PC-3 (cell line): ENCODE results near the gene ZNF2. TPM values are rescaled to one million over a fixed set of nuclear protein-coding genes. Genes with fewer than 3 reads are reported as not detected.
"Not testable (repeated sequence)": the region's sequence is repeated elsewhere in the genome, so short reads cannot be mapped to it uniquely, and the experiment has no call there.

Experiments
- ATAC-seq: fragments of 200-7000 bp; cut with Tn5 transposase; 2 replicates; pipeline ENCODE4 v1.9.1; 2020; ENCODE audit warnings: mild to moderate bottlenecking, moderate library complexity
- BruUV-seq: library from RNA; stranded (reverse); fragments of 400-500 nt; replicated peaks from 2 replicates; lab custom pipeline; 2021; lab: Mats Ljungman, UMichigan
- CTCF ChIA-PET: fragments of 300-600 bp; sonication (Branson Sonifier 250); formaldehyde crosslinking; loops from one replicate; lab custom pipeline; 2022; ENCODE audit warnings: antibody characterized with exemption; lab: Charles Lee
- POLR2A ChIA-PET: fragments of 300-600 bp; sonication (Branson Sonifier 250); formaldehyde crosslinking; loops from one replicate; lab custom pipeline; 2022; ENCODE audit warnings: antibody characterized with exemption; ENCODE audit not compliant: unreplicated experiment; lab: Charles Lee
- DNase-seq: peaks from one replicate; pipeline ENCODE4 v3.0.0-alpha.2; 2015
- H2AFZ ChIP-seq: fragments of 300-600 bp; sonication (generic); 2 replicates; pipeline ENCODE4 v1.6.0; 2016; ENCODE audit warnings: antibody characterized with exemption, low read length
- H3F3A ChIP-seq: fragments of 300-600 bp; sonication (generic); one replicate; pipeline ENCODE4 v1.6.0; 2017; ENCODE audit warnings: antibody characterized with exemption, low read length, control low read depth, mild to moderate bottlenecking; ENCODE audit not compliant: unreplicated experiment
- H3K27ac ChIP-seq: fragments of 300-600 bp; sonication (generic); 2 replicates; pipeline ENCODE4 v1.5.1; 2016; ENCODE audit warnings: mild to moderate bottlenecking, low read length
- H3K27me3 ChIP-seq: fragments of 300-600 bp; sonication (generic); 2 replicates; pipeline ENCODE4 v1.6.1; 2016; ENCODE audit warnings: low read length, mixed read lengths
- H3K36me3 ChIP-seq: fragments of 300-600 bp; sonication (generic); 2 replicates; pipeline ENCODE4 v1.6.1; 2016; ENCODE audit warnings: low read depth, mixed run types, low read length, mixed read lengths
- H3K4me1 ChIP-seq: fragments of 300-600 bp; sonication (generic); 2 replicates; pipeline ENCODE4 v1.5.1; 2016; ENCODE audit warnings: low read length; ENCODE audit not compliant: insufficient read depth
- H3K4me2 ChIP-seq: fragments of 300-600 bp; sonication (generic); 2 replicates; pipeline ENCODE4 v1.6.0; 2016; ENCODE audit warnings: low read length
- H3K4me3 ChIP-seq: fragments of 300-600 bp; sonication (generic); 2 replicates; pipeline ENCODE4 v1.5.1; 2016; ENCODE audit warnings: mild to moderate bottlenecking, low read length, mixed read lengths
- H3K79me2 ChIP-seq: fragments of 300-600 bp; sonication (generic); 2 replicates; pipeline ENCODE4 v1.6.1; 2017; ENCODE audit warnings: low read length, mixed read lengths
- H3K9ac ChIP-seq: fragments of 300-600 bp; sonication (generic); 2 replicates; pipeline ENCODE4 v1.6.0; 2016; ENCODE audit warnings: mild to moderate bottlenecking, low read length
- H3K9me2 ChIP-seq: fragments of 300-600 bp; sonication (generic); replicated peaks from 2 replicates; pipeline ENCODE4 v1.6.1; 2016; ENCODE audit warnings: mixed run types, low read length, mixed read lengths
- H3K9me3 ChIP-seq: fragments of 300-600 bp; sonication (generic); 2 replicates; pipeline ENCODE4 v1.6.1; 2016; ENCODE audit warnings: low read length, mixed read lengths
- H4K20me1 ChIP-seq: fragments of 300-600 bp; sonication (generic); 2 replicates; pipeline ENCODE4 v1.6.1; 2016; ENCODE audit warnings: low read length, mixed read lengths
- EZH2 ChIP-seq: fragments of 300-600 bp; sonication (generic); IDR thresholded peaks from one replicate; pipeline ENCODE4 v1.6.1; 2017; ENCODE audit warnings: antibody characterized with exemption, mild to moderate bottlenecking, low read length; ENCODE audit not compliant: unreplicated experiment
- EZH2phosphoT487 ChIP-seq: fragments of 300-600 bp; sonication (generic); IDR thresholded peaks from 2 replicates; pipeline ENCODE4 v1.6.1; 2018; ENCODE audit warnings: mild to moderate bottlenecking, antibody characterized with exemption, low read length, borderline replicate concordance
- intact Hi-C: fragments of 100-400 bp; cut with micrococcal nuclease; formaldehyde crosslinking; loops from 2 replicates; pipeline ENCODE4 v1.9.0; 2023
- total RNA-seq: library from RNA; depleted of rRNA; stranded (reverse); fragments of >200 nt; gene quantifications from 2 replicates; pipeline ENCODE4 v1.2.3, GENCODE V29; 2014
- TF ChIP-seq, protein P1 (sequence below): fragments of 300-600 bp; sonication (generic); conservative IDR thresholded peaks from 2 replicates; pipeline ENCODE4 v1.5.1; 2017; ENCODE audit warnings: antibody characterized with exemption, low read depth, mild to moderate bottlenecking, low read length

Gene ZNF2
- total RNA-seq, 1 experiment from 2014 or later, result 3.1 TPM

DNA sequence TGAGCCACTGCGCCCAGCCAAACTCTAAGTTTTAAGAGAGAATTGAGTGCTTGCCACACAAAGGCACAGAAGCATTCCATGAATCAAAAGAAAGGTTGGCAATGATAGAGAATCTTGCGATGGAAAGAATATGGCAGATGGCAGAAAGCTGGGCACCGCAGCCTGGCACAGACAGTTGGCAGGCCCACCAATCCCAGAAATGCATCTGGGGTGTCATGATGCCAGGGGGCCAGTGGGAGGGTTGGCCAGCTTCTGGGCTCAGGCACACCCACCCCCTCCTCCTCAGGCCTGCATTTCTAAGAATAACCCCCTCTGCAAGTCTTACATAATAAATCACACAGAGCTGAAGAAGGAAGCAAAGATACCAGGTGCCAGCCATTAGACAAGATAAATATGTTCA is 19.6 kb downstream of the ZNF2 start:
- Histone ChIP-seq H3K4me3 (no peak overlapping the region), H3K36me3 (peaks cover 22% of the 10 kb centered on the region), H4K20me1 (no peaks in the 10 kb centered on the region), H3K79me2 (no peaks in the 10 kb centered on the region), H3F3A (no peaks in the 10 kb centered on the region), H3K9me2 (no peaks in the 10 kb centered on the region), H3K9me3 (no peaks in the 10 kb centered on the region), H3K4me2 (no peak overlapping the region), H3K9ac (no peak overlapping the region), H3K4me1 (no peaks in the 10 kb centered on the region), H3K27me3 (no peaks in the 10 kb centered on the region), H2AFZ (no peak overlapping the region), H3K27ac (no peak overlapping the region)
- ChIA-PET CTCF (no interaction called here), POLR2A (interaction anchor here (0.6 kb wide), 1 partner anchor 41 kb away, joined by 3 read pairs; no protein-coding TSS in a partner anchor)
- no TSS peak for BruUV-seq
- intact Hi-C loops, result no loop called here
- no peak for ATAC-seq
- no peak for DNase-seq
- TF ChIP-seq EZH2 (no peak), EZH2phosphoT487 (no peak)
- TF ChIP-seq, protein P1, sequence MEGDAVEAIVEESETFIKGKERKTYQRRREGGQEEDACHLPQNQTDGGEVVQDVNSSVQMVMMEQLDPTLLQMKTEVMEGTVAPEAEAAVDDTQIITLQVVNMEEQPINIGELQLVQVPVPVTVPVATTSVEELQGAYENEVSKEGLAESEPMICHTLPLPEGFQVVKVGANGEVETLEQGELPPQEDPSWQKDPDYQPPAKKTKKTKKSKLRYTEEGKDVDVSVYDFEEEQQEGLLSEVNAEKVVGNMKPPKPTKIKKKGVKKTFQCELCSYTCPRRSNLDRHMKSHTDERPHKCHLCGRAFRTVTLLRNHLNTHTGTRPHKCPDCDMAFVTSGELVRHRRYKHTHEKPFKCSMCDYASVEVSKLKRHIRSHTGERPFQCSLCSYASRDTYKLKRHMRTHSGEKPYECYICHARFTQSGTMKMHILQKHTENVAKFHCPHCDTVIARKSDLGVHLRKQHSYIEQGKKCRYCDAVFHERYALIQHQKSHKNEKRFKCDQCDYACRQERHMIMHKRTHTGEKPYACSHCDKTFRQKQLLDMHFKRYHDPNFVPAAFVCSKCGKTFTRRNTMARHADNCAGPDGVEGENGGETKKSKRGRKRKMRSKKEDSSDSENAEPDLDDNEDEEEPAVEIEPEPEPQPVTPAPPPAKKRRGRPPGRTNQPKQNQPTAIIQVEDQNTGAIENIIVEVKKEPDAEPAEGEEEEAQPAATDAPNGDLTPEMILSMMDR, result no peak

GRCh38 chr2:95185973-95186372 is 20.4 kb downstream of the ZNF2 start:
- no peak overlapping the region for H2AFZ ChIP-seq
- no peak for DNase-seq
- H3K9me2 ChIP-seq, result no peaks in the 10 kb centered on the region
- H3K9ac ChIP-seq, result no peak overlapping the region
- intact Hi-C loops, result no loop called here
- TF ChIP-seq EZH2 (no peak), EZH2phosphoT487 (no peak)
- TF ChIP-seq, protein P1, result no peak
- H3K4me2 ChIP-seq, result no peak overlapping the region
- POLR2A ChIA-PET, result interaction anchor here (0.7 kb wide), 1 partner anchor 64 kb away, joined by 3 read pairs; no protein-coding TSS in a partner anchor
- no TSS peak for BruUV-seq
- no peak for ATAC-seq
- CTCF ChIA-PET, result no interaction called here
- no peaks in the 10 kb centered on the region for H3K9me3 ChIP-seq
- no peaks in the 10 kb centered on the region for H3K79me2 ChIP-seq
- H3K27ac ChIP-seq, result no peak overlapping the region
- H3F3A ChIP-seq, result no peaks in the 10 kb centered on the region
- no peak overlapping the region for H3K4me3 ChIP-seq
- H3K27me3 ChIP-seq, result no peaks in the 10 kb centered on the region
- no peaks in the 10 kb centered on the region for H4K20me1 ChIP-seq
- H3K36me3 ChIP-seq, result peaks cover 16% of the 10 kb centered on the region
- H3K4me1 ChIP-seq, result no peaks in the 10 kb centered on the region

DNA sequence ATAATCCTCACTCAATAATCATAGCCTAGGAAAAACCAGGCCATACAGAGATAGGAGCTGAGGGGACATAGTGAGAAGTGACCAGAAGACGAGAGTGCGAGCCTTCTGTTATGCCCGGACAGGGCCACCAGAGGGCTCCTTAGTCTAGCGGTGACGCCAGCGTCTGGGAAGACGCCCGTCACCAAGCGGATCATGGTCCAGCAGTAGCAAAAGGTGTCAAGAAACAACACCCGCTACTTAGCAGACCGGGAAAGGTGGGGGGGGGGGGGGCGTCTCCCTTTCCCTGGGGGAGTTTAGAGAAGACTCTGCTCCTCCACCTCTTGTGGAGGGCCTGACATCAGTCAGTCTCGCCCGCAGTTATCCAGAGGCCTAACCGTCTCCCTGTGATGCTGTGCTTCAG is 27.3 kb downstream of the ZNF2 start:
- H3K27me3 ChIP-seq, H3K4me1 ChIP-seq, H3K9ac ChIP-seq, CTCF ChIA-PET, H3K4me3 ChIP-seq, H4K20me1 ChIP-seq, ATAC-seq, H3F3A ChIP-seq, intact Hi-C loops, H3K4me2 ChIP-seq, POLR2A ChIA-PET, H3K9me3 ChIP-seq, H3K79me2 ChIP-seq, H3K27ac ChIP-seq, BruUV-seq, H3K36me3 ChIP-seq, H3K9me2 ChIP-seq, H2AFZ ChIP-seq: not testable (repeated sequence)
- TF ChIP-seq, protein P1, result 0 out of 2 replicates have a peak, but pooled peaks have one; percentile 25
- peak; percentile 64 for DNase-seq
